ENCODE results near the gene EIF1AD.
A peak's percentile ranks its signal among the peaks of the same experiment; 100 is the strongest.

EIF1AD gene

DNA sequence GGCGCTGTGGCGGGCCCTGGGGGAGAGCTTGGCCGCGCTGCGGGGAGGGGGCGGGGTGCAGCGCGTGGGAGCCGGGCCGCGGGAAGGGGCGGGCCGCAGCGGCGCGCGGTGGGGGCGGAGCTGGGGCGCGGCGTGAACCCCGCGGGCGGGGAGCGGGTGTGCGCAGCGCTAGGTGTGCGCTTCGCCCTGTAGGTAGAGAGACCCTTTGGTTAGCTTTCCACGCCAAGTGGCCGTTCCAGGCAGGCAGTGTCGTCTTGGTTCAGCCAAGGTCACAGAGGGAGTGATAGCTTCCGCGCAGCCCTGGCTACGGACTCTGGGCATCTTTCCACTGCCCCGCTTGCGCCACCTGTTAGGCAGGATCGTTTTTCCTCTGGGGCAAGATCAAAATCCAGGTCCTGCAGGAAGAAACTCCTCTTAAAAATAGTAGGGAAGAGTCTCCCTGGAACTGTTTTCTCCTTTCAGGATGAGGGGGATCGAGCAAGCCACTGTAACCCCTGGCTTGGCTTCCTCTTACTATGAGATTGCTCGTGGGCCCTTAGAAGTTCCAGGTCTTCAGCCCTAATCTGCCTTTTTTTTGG is 780 bp upstream of the EIF1AD start:
- DNase-seq: no peak

DNA sequence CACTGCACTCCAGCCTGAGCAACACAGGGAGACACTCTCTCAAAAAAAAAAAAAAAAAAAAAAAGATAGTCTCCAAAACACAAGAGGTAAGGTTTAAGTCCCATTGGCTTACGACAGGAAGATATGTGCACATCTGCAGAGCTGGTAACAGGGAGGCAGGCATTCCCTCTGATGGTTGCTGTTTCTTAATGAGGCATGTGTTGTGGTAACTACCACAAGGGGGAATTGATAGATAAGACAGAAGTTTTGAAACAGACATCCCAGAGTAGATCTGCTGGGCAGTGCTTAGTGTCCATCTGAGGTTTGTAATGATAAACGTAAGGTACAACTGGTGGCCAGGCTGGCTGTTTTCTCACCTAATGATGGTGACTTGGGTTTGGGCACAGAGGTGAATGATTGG is 4.7 kb downstream of the EIF1AD start:
- DNase-seq: no peak

- no peak for DNase-seq
Measured at GRCh38 chr11:65992056-65992455, 9.9 kb downstream of the EIF1AD start.

- DNase-seq: peak; percentile 94
Measured at GRCh38 chr11:65988791-65989592, 13.0 kb downstream of the EIF1AD start.

DNA sequence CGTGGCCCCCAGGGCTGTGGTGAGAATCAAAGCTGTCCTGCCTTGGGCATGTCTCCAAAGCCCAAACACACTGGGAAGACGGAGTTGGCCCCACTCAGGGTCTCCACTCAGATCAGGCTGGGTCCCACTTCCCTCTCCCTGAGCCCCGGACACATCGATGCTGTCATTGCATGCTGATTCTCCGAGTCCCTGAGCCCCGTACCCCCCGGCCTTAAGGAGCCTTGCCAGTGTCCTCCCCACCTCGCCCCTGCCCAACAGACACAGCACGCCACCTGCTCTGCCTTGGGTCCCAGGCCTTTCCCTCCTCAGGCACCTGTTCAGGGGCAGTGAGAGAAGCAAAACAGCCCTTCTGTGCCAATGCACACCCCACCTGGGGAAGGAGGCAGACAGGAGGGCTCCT is 14.6 kb downstream of the EIF1AD start:
- DNase-seq: no peak

GRCh38 chr11:65983589-65983987 is 18.4 kb downstream of the EIF1AD start:
- no peak for DNase-seq

DNA sequence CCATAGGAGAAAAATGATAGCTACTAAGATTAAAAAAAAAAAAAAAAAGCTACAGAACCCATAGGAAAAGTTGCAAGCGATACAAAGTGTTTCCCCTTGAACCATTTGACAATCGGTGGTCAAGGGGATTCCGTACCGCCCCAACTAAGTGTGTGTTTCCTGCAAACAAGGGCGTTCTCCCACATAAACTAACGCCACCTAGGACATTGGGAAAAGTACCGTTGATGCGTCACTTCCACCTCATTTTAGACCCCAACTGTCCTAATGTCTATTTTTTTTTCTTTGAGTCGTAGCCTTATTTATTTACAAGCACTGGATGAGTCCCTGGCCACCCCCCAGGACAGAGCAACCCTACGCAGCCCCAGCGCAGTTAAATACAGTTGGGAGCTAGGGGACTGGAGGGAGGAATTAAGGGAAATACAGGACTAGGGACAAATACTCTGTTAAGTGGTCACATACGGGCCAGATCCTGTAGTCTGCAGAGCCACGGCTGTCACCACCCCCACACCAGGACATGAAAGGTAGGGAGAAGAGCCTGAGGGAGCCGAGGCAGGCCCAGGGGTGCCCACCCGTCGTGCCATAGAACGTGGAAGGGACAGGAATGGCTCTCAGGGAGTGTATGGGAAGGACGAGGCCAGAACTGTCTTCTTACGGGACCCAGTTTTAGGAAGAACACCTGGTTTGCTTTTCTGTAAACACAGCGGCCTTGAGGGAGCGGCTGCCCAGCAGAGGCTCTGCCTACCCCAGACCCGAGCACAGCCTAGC is 19.0 kb downstream of the EIF1AD start:
- no peak for DNase-seq

DNA sequence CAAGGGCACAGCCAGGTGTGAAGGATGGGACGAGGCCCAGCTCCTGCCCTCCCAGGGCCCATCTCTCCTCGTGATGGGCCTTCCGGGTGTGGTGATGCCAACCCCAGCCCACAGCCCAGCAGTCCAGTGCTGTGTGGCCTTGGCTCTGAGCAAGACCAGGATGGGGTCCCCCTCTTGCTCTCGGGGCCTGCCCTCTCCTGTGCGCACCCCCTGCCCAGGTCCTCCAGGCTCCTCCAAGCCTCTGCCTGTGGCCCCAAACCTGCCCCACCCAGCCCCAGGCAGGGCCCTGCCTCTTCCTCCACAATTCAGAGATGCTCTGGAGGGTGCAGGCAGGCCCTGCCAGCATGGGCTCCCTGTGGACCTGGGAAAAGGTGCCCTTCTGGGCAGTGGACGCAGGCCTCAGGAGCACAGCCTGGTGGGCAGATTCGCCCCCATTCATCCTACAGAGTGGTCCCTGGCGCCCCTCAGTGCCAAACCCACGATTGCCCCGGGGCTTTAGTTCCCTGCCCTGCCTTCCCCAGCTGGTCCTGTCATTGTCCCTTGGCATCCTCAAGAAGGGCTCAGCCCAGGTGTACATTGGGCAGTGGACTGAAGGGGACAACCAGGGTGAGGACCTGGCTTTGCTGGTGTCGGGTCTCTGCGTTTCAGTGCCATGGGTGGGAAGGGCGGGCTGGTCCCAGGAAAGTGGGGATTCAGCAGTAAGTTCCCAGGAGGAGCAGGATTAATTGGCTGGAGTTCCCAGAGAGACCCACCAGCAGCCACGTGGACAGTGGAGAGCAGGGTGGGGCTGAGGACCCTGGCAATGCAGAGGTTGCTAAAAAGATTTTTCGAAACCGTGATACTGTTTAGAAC is 19.8 kb downstream of the EIF1AD start:
- no peak for DNase-seq

DNA sequence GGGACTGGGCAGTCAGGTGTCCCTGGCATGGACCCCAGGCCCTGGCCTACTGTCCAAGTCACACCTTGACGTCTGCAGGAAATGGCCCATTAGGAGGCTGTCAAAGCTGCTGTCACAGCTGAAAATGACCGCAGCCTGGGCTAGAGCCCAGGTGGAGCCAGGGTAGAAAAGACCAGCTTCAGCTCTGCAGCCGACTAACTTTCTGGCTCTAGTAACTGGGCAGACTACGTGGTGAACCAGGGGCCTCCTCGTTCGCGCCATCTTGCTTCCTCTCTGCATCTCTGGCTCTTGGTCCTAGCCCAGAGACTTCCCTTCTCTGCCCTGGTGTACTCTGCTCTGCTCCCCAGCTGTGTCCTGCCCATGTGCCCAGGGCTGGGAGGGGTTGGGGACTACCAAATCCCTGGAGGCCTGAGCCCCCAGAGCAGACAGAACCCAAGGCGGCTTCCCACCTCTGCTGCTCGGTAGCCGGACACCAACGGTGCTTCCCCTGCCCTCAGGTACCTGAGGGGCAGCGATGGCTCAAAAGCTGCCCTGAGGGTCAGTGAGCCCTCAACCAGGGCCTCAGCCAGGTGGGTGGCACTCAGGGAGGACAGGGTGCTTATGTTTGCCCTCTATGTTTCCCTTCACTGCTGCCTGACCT is 20.7 kb downstream of the EIF1AD start:
- DNase-seq: no peak

DNA sequence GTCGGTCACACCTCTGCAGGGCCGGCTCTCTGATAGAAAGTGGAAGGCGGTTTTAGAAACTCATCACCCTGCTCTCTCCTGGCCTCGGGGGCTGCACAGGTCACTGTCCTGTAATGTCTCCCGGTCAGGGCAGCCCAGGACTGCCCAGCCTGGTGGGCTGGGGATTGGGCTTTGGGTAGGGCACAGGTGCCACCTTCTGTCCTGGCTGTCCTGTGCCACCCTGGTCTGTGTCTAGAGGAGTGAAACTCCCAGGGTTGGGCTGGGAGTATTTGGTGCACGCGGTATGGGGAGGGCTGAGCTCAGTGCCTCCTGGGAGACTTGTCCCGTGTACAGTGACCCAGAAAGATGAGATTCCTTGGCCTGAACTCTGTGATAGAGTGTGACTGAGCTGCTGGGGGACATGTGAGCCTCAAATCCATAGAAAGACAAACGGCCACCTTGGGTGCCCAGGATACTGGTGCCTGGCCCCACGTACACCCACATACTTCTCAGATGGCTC is 22.6 kb downstream of the EIF1AD start:
- no peak for DNase-seq

DNA sequence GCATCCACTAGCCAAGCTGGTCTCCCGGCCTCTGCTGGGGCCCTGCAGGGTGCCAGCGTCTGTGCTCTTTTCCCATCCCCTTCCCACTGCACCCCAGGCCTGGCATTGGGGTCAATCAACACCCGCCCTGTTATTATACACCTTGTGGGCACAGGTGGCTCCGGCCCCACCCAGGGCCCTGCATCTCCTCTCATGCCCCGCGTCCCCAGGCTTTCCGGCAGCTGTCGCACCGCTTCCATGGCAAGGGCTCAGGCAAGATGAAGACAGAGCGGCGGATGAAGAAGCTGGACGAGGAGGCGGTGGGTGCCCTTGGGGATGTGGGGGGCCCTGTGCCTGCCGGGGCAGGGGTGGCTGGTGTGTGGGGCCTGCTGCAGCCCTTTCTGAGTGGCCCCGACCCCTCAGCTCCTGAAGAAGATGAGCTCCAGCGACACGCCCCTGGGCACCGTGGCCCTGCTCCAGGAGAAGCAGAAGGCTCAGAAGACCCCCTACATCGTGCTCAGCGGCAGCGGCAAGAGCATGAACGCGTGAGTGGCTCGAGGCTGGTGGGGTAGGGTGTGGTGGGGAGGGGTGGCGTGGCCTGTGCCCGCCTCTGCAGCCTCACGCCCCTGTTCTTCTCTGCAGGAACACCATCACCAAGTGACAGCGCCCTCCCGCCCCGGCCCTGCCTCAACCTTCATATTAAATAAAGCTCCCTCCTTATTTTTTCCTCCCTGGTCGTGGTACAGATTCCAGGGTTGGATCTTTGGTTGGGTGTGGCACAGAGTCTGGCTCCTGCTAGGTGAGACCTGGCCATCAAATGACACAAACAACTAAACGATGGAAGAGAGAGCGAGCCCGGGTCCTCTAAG is 23.3 kb downstream of the EIF1AD start:
- DNase-seq: no peak

- no peak for DNase-seq
Measured at GRCh38 chr11:65977621-65978390, 24.2 kb downstream of the EIF1AD start.

DNA sequence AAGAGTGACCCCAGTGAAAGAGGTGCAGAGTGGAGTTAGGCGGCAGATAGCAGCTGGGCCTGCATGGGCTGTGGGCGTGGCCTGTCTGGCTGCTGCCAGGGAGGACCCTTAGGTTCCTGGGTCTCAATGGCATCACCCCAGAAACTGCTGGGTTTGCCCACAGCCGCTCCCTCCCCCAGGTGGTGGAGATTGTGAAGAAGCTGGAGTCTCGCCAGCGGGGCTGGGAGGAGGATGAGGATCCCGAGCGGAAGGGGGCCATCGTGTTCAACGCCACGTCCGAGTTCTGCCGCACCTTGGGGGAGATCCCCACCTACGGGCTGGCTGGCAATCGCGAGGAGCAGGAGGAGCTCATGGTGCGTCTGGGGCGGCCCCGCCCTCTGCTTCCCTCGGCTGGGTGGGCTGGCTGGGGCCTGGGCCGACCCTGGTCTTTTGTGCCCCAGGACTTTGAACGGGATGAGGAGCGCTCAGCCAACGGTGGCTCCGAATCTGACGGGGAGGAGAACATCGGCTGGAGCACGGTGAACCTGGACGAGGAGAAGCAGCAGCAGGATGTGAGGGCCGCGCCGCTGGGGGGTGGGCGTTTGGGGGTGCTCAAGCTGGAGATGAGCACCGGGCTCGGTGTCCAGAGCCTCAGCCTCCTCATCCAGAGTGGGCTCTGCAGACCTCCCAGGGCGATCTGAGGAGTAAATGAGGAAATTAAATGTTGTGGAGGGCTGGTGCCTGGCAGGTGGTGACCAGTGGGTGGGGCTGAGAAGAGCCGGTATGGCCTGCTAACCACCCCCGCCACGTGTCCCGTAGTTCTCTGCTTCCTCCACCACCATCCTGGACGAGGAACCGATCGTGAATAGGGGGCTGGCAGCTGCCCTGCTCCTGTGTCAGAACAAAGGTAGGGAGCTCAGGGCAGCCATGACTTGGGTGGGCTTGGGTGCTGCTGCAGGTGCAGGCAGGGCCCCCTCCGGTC is 25.5 kb downstream of the EIF1AD start:
- no peak for DNase-seq

DNA sequence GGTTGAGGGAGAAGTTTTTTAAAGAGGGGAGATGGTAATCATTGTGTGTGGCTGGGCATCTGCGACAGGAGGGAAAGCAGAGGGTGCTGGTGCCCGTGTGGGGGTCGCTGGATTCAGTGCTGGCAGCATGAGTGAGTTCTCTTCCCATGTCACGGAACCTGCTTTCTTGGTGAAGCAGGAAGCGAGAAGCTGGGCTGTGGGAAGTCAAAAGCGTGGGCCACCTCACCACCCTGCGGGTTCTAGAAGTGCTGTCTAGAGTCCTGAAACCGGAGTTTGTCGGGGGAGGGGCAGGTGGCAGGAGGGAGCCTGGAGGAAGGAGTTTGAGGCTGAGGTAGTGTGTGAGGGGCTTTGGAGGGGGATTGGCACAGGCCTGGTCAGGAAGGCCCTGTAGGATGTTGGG is 26.2 kb downstream of the EIF1AD start:
- no peak for DNase-seq

DNA sequence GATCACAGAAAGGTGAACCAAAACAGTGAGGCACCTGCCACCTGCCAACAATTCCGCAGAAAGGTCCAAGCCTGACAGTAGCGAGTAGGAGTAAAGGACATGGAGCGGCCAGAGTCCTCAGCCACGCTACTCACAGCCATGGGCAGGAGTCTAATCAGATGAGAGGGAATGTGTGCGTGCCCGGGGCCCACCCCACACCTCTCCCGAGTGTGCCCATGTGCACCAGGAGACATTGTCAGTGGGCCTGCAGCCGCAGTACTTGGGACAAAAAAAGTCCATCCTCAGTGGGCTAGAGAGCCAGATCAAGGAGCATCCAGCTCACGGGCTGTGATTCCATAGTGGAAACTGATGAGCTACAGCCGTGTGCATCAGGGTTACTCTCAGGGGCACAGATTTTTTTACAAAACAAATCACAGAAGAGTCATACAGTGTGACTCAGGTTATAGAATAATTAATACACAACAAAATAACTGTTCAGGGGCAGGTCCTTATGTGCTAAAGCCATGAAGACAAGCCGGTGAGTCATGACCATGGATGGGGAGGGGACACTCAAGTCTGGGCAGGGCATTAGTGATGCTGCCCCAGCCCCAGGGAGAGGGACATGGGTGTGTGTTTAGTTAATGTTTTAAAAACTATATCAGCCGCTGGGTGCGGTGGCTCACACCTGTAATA is 28.4 kb downstream of the EIF1AD start:
- no peak for DNase-seq

DNA sequence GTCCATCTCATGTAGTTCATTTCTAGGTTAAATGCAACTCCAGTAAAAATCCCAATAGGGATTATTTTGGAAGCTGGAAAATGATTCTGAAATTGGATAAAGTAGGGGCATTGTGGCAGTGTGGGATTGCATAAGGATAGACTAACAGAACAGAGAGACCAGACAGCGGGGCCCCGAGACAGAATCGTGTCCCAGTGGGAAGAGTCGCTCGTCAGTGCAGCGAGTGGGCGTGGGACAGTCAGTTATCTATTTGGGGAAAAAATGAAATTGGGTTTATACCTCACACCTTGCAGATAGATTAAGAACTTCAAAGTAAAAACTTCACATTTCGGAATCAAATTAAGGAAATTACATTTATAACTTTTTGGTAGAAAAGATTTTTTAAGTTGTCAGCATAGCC is 29.8 kb downstream of the EIF1AD start:
- no peak for DNase-seq

- DNase-seq: no peak
Measured at GRCh38 chr11:65968600-65969482, 33.1 kb downstream of the EIF1AD start.

All from midbrain (tissue), 1 donor.